ENCODE measurements around the gene ERCC2.

ERCC2 gene

GRCh38 chr19:45355910-45356309 lies 14.5 kb downstream of the ERCC2 start:
- DNase-seq (ENCODE audit: low read depth in 1 of 2, low spot score in 1 of 2) = no peak

GRCh38 chr19:45355402-45355801 lies 15.0 kb downstream of the ERCC2 start:
- no peak for DNase-seq (ENCODE audit: low read depth in 1 of 2, low spot score in 1 of 2)

GRCh38 chr19:45354241-45354842 lies 16.0 kb downstream of the ERCC2 start:
- DNase-seq (ENCODE audit: low read depth in 1 of 2, low spot score in 1 of 2) = no peak

- DNase-seq (ENCODE audit: low read depth in 1 of 2, low spot score in 1 of 2) = no peak
These were observed 17.2 kb downstream of the ERCC2 start for GRCh38 chr19:45352914-45353796.

- no peak for DNase-seq (ENCODE audit: low read depth in 1 of 2, low spot score in 1 of 2)
These were observed 17.9 kb downstream of the ERCC2 start for GRCh38 chr19:45352471-45352870.

GRCh38 chr19:45352062-45352461 lies 18.3 kb downstream of the ERCC2 start:
- DNase-seq (ENCODE audit: low read depth in 1 of 2, low spot score in 1 of 2) = no peak

- no peak for DNase-seq (ENCODE audit: low read depth in 1 of 2, low spot score in 1 of 2)
These were observed 18.9 kb downstream of the ERCC2 start for GRCh38 chr19:45351401-45351952.

- no peak for DNase-seq (ENCODE audit: low read depth in 1 of 2, low spot score in 1 of 2)
These were observed 19.8 kb downstream of the ERCC2 start for GRCh38 chr19:45350477-45351058.

- no peak for DNase-seq (ENCODE audit: low read depth in 1 of 2, low spot score in 1 of 2)
These were observed 20.9 kb downstream of the ERCC2 start for GRCh38 chr19:45349430-45349941.

- DNase-seq (ENCODE audit: low read depth in 1 of 2, low spot score in 1 of 2) = no peak
These were observed 21.3 kb downstream of the ERCC2 start for GRCh38 chr19:45349126-45349415.

- DNase-seq (ENCODE audit: low read depth in 1 of 2, low spot score in 1 of 2) = no peak
These were observed 21.8 kb downstream of the ERCC2 start for GRCh38 chr19:45348367-45349125.

- DNase-seq (ENCODE audit: low read depth in 1 of 2, low spot score in 1 of 2) = no peak
These were observed 22.6 kb downstream of the ERCC2 start for GRCh38 chr19:45347570-45348366.

GRCh38 chr19:45346449-45346848 lies 23.9 kb downstream of the ERCC2 start:
- DNase-seq (ENCODE audit: low read depth in 1 of 2, low spot score in 1 of 2) = no peak

- no peak for DNase-seq (ENCODE audit: low read depth in 1 of 2, low spot score in 1 of 2)
These were observed 24.9 kb downstream of the ERCC2 start for GRCh38 chr19:45345506-45345860.

GRCh38 chr19:45344621-45345505 lies 25.5 kb downstream of the ERCC2 start:
- no peak for DNase-seq (ENCODE audit: low read depth in 1 of 2, low spot score in 1 of 2)

- DNase-seq (ENCODE audit: low read depth in 1 of 2, low spot score in 1 of 2) = no peak
These were observed 27.5 kb downstream of the ERCC2 start for GRCh38 chr19:45342911-45343310.

- no peak for DNase-seq (ENCODE audit: low read depth in 1 of 2, low spot score in 1 of 2)
These were observed 29.4 kb downstream of the ERCC2 start for GRCh38 chr19:45340899-45341453.

- DNase-seq (ENCODE audit: low read depth in 1 of 2, low spot score in 1 of 2) = peak in 1 of 2 donors; percentile 12
These were observed 30.0 kb downstream of the ERCC2 start, which contains the start of gene KLC3 for GRCh38 chr19:45340232-45340898. TSS of gene KLC3 (plus strand) at chr19:45340750. CDS start at chr19:45345542, 4,792 bp downstream.

All from activated CD4-positive, alpha-beta T cell treated with anti-CD3 and anti-CD28 coated beads, Interleukin-2, amount 50 U/mL, for 24 hours (primary cell).